ENCODE results near the gene ITGA8.
"Not testable (repeated sequence)": the region's sequence is repeated elsewhere in the genome, so short reads cannot be mapped to it uniquely, and the experiment has no call there.

Gene ITGA8

DNA sequence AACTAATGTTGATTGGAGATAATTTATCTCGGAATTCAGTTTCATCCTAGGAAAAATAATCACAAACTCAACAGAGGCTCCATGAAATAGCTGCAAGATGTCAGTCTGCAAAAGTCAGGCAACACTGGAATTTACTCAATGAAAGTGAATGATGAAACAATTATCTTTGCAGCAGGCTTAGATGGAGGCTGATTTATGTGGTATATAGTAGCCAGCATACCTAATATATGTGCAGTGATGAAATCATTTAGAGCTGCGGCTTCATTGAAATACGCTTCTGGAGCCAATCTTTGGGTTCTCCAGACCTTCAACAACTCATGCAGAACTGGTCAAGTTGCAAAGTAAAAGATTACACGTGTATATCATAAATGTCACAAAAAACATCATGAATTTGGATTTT lies 113.3 kb downstream of the ITGA8 start:
- no peak for DNase-seq (ENCODE audit: low spot score)

DNA sequence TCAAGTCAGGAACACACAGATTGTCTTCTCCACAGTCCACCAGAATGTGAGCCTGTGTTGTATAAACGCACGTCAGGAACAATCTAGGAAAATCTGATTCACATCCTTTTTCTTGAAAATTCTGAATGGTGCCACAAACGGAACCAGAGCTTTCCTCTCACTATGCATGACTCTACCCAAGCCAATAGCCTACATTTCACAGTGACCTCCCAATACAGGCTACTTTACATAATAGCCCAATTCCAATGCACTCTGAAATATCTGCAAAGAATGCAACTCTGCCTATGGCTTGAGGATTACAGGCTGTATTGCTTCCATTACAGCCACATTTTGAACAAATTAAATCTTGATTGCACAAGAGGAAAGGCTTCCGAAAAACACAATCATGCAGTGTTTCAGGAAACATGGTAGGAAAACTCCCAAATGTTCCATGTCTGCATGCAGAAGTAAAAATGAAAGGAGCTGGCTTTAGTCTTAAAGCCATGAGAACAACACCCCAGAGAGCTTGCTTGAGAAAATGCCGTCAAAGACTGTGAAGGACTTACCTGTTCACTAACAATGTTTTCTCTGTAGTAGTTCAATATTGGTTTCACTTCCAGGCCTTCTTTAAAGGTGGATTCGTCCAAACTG lies 113.9 kb downstream of the ITGA8 start:
- no peak for DNase-seq (ENCODE audit: low spot score)

DNA sequence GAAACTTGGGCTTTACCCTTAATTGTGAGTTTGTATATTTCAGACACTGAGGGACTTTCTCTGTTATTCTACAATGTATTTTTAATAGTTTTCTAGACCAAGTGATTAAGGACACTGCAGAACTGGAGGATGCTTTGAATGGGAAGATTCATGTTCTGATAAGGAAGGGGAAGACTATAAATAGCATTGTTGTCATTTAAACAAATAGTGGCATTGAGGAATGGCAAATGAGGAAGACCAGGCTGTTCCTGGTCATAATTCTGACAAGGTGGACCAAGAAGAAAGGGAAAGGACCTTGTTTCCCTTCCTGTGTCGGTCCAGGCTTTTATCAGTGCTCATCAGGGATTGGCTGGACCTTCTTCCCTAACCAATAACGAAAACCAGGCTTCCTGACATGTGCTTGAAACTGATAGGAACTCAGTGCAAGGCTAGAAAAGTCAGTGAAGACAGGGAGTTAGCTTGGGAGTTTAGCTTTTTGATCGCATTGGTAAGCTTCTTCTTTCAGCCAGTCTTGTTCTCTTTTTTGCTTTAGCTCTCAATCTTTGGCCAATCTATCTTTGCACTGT lies 116.2 kb downstream of the ITGA8 start:
- no peak for DNase-seq (ENCODE audit: low spot score)

DNA sequence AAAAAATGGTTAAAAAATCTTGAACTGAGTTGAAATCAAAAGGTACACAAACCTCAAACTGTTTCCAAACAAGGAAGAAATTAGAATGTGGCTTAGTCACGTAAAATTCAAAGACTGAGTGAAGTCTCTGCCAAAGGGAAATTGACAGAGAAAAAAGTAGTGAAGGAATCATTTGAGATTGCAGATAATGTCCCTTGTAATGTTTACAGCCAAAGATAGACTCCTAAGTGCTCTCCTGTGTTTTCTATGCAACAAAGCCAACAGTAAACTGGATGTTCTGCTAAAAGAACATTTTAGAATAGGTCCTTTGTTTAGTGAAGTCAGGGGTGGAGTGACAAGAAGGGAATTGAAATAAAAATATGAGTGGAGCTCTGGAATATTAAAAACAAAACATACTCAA lies 117.9 kb downstream of the ITGA8 start:
- DNase-seq (ENCODE audit: low spot score), result no peak

DNA sequence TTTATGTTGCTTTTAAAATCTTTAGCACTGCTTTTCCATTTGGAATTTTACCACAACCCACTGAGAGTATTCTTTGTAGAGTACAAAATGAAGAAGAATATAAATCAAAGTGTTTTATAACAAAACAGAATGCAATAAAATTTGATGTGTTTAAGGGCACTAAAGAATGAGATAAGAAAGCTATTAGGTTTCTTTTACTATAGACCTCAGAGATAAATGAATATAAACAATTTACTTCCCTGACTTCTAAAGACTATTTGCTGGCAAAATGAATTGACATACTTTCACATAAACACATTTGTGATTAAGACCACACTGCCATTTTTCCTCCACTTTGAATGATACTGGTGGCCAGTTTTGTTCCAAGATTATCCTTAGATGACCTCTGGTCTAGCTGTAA lies 124.5 kb downstream of the ITGA8 start:
- DNase-seq (ENCODE audit: low spot score), result no peak

DNA sequence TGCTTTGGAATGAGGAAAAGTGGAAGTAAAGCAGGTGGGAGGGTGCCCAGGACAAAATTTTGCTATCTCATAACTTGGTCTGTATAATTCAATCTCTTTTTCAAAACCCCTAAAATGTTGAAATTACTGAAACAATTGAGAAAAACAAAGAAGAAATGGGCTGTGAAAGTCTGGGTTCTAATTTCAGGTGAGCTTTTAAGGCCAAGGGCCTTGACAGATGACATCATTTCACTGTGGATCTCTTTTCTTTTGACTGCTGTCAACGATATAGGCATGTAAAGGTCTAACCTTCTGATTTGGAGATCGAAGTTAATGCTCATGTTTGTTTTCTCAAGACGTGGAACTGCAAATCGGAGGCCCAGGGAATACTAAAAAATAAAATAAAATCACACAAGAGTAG lies 127.8 kb downstream of the ITGA8 start:
- no peak for DNase-seq (ENCODE audit: low spot score)

DNA sequence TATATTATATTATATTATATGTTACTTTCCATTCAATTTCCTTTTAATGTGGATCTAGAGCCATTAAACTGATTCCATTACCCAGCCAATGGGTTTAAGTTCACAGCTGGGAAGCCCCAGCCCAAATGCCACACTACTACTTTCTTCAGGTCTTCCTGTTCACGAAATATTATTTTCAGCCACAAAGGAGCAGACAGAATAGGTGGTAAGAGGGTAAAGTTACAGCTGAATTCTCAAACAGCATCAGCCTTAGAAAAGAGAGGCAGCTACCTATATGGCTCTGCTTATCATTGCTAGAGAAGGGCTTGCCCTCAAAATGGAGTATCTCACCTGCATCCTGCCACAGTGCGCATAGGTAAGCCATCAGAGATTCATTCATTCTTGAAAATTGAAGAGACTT lies 128.3 kb downstream of the ITGA8 start:
- no peak for DNase-seq (ENCODE audit: low spot score)

DNA sequence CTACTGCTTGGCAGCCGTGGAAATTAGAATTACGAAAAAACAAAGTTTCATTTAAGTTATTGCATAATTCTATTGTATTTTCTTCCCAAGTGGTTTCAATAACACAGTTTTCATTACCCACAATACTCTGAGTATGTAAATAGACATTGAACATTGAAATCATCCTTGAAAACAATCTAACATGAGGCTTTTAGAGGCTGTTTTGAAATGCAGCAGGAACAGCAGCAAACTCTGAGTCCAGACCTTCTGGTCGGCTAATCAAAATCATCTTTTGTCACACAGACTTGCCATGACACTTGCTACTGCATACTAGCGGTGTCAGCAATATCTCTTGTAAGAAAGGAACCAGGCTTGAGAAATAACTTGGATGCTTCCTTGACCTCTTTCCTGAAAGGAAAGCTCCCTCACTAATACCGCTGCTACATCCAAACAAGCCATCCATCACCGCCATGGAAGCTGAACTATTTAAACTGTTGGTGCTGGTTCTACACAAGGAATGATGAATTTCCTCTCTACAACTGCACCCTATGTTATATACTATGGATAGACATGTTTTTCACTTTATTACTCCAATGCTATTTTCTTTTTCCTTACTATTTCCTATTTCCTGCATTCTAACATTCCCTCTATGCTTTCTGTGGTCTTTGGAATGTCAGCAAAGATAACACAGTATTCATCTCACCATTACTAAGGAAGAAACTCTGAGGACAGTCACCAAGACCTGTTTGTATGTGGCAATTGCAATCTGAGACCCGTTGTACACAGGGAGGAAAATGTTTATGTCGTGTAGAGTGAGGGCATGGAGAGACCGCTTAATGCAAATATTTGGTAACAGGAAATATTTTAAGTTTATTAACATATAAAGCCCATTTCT lies 130.8 kb downstream of the ITGA8 start:
- DNase-seq (ENCODE audit: low spot score), result no peak

DNA sequence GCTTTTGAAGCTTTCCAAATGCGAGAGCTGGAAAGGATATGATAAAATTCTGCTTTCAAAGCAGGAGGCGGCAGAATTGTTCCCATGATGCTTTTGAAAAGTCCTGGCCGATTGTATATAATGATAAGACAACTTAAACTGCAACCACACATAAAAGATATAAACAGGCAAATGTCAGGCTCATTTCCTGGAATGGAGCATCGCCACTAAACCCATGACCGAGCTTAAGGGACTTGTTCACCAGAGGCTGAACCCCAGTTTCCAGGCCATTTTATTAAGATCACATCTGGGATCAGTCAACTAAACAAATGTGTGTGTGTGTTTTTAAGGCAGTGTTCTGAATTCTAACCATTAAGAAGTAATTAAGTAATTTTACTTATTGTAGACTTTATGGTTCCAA lies 131.6 kb downstream of the ITGA8 start:
- DNase-seq (ENCODE audit: low spot score), result no peak

DNA sequence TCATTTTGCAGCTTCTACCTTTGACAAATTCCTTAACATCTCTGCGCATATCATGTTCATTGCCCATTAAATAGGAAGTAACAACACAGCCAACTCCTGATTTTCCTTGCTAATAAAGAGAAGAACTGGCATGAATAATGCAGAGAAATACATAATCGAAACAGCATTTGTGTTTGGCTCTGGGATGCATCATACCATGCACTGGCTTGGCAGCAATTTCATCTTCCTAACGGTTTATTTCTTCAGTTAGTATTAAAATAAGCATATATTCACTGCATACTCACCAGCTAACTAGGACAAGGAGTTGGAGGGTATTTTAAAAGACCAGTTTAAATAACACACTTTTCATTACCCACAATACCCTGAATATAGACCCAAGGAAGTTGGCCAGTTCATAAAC lies 132.5 kb downstream of the ITGA8 start:
- no peak for DNase-seq (ENCODE audit: low spot score)

DNA sequence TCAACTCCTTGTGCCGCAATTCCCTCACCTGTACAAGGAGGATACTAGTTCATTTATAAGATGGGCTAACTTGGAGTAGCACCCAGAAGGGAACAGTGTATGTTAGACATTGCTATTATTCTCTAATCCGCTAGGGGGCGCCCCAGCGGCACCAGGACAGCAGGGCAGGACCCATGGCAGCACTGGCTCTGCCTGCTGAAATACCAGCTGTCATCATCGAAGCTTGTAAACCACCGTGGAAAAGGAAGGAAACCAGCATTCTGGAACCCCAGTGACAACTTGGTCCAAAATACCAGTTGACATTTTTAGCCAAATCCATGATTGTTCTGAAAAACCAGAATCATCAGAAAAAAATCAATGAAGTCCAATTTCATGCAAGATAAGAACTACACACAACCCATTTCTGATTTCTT lies 134.4 kb downstream of the ITGA8 start:
- peak; percentile 5 for DNase-seq (ENCODE audit: low spot score)

DNA sequence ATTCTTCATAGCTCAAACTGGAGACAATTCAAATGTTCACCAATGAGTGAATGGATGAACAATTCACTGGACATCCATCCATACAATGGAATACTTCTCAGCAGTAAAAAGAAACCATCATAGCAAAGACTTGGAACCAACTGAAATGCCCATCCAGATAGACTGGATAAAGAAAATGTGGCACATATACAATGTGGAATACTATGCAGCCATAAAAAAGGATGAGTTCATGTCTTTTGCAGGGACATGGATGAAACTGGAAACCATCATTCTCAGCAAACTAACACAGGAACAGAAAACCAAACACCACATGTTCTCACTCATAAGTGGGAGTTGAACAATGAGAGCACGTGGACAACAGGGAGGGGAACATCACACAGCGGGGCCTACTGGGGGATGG lies 136.8 kb downstream of the ITGA8 start:
- DNase-seq (ENCODE audit: low spot score), result not testable (repeated sequence)

DNA sequence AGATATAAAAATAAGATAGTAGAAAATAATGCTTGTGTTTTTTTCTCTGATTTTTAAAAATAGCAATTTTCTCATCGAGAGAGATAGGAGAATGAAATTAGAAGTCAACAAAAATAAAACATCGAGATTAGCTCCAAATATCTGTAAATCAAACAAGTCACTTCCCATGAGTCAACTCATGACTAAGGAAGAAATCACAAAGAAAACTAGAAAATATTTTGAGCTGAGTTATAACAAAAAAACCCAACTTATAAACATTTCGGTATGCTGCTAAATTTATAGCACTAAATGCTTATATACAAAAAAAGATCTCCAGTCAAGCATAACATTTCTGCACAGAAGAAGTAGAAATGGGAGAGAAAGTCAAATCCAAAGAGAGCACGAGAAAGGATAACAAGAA lies 140.1 kb downstream of the ITGA8 start:
- DNase-seq (ENCODE audit: low spot score), result no peak

DNA sequence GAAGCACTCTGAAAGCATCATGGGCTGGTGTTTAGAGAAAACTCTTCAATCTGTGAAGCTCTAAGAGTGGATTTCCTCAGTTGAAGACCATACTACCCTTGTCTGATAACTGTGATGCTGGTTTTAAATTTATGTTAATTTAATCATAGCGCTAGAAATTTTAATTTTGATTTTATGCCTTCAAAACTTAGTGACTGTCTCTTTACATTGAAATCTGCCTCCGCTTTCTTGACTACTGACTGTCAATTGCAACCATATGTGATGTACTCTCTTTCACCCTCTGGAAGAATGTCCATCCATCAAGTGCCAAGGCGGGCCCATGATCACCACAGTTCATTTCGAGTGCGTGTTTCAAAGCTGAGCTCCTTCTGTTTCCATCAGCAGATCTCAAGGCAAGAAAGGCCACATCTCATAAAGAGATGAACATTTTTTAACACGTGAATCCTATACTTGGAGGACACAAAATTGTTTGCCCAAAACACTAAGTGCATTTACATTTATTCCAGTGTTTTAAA lies 147.1 kb downstream of the ITGA8 start:
- DNase-seq (ENCODE audit: low spot score), result no peak

DNA sequence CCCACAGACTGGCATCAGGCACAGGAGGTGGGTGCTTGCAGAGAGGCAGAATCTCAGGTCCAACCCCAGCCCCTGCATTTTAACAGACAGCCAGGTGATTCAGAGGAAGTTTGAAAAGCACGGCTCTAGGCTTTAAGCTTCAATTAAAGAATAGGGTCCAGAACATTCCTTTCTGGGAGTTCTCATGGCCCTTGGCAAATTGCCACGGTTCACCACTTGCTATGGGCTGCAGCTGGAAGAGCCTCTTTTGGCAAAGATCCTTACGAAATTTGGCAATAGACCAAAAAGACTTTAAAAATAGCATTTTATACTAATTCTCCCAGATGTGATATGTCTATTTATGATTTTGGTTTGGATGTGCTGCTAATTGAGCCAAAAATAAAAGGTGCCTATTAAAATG lies 148.1 kb downstream of the ITGA8 start:
- no peak for DNase-seq (ENCODE audit: low spot score)

DNA sequence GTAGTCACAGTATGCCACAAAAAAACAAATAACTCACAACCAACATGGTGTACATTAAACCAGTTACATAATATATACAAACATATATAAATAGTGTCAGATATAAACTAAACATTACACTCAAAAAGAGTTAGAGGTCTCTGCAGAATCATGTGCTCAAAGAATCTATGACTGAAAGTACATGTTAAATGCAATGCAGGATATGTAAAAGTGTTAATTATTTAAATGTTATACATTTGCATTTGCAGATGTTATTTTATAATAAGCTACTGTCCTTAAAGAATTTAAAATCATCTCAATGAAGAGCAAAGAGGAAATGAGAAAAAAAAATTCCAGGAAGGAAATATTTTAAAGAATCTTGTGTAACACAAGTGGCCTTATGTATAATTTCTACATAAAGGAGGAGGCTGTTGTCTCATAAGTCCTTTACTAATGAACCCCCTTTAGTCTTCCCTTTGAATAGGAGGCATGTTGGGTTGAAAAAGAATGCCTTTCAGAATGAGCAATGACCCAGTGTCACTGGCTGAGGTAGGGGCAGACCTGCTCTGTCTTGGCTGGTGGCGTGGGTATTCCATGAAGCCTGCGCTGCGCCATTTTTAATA lies 148.9 kb downstream of the ITGA8 start:
- DNase-seq (ENCODE audit: low spot score), result no peak

DNA sequence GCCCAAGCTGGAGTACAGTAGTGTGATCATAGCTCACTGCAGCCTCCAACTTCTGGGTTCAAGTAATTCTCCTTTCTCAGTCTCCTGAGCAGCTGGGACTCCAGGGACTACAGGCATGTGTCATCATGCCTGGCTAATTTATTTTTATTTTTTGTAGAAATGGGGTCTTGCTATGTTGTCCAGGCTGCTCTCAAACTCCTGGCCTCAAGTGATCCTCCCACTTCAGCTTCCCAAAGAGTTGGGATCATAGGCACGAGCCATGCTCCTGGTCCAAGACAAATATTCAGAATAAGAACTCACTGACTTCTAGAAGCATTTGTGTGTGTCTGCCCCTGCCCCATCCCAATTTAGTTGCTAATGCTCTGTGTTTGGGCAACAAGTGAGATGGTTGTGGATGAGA lies 151.8 kb downstream of the ITGA8 start:
- no peak for DNase-seq (ENCODE audit: low spot score)

DNA sequence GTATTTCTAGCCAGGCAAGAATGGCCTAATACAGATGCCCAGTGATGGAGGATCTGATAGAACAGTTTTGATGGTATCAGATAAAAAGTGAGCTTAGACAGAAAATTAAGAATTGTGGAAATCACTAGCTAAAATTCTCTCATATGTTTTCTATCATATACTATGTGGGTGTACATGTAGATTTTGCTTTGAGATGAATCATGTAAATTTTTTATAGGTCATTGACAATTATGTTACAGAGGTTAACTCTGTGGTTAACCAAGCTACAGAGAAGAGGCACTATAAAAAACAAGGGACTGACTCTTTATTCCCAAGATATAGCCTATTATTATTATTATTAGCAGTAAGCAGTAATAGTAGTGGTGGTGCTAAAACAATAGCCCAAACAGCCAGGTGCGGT lies 156.5 kb downstream of the ITGA8 start:
- DNase-seq (ENCODE audit: low spot score), result no peak

DNA sequence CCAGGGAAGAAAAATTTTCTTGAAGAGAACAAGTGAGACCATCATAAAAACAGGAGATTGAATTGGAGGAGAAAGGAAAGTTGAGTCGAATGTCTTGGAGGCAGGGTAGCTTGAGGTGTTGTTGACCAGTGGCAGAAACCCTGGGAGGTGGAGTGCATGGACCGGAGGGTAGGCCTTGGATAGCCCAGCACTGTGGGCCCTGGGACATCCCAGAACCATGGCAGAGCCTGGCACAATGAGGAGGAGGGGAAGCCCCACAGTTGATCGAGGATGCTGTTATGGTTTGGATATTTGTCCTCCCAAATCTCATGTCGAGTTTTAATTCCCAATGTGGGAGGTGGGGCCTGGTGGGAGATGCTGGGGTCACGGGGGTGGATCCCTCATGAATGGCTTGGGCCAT lies 157.1 kb downstream of the ITGA8 start:
- no peak for DNase-seq (ENCODE audit: low spot score)

DNA sequence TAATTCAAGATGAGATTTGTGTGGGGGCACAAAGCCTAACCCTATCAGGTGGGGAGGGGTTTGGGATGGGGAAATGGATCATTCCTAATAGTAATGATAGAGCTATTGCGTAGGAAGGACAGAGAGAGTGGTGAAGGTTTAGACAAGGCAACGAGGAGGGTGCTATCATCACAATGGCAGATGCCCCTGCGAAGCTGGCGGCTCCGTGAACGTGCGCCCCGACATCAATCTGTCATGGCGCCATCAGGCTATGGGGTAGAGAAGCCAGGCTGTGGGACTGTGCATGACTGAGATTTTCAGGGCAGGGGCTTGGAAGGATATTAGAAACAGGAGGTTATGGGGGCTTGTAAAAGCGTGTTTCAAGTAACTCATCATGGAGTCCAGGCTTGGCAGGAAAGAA lies 157.6 kb downstream of the ITGA8 start:
- DNase-seq (ENCODE audit: low spot score), result no peak

DNA sequence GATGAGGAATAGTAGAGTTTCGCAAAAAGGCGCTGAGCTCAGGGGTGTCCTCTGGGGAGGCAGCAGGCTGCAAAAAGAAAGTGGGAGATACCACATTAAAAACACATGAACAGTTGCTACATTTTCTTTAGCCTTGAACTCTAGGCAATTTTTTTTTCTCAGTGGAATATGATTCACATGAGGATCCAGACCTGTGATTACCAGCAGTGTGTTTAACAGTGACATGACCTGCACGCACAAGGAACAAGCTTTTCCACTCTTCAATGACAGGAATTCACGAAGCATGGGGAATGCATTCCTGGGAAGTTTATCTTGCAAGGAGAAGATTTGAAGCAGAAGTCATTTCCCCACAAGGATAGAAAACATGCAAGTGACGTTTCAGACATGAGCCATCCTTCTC lies 161.6 kb downstream of the ITGA8 start:
- DNase-seq (ENCODE audit: low spot score), result no peak

DNA sequence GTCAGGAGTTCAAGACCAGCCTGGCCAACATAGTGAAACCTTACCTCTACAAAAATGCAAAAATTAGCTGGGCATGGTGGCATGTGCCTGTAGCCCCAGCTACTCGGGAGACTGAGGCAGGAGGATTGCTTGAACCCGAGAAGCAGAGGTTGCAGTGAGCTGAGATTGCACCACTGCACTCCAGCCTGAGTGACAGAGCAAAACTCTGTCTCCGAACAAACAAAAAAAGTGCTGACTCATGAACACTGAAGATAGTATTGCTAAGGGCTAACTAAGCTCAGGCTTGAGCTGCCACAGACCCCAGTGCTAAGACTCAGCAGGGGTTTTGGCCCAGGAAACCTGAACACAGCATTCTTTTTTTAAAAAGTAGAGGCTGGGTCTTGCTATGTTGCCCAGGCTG lies 162.6 kb downstream of the ITGA8 start:
- not testable (repeated sequence) for DNase-seq (ENCODE audit: low spot score)

DNA sequence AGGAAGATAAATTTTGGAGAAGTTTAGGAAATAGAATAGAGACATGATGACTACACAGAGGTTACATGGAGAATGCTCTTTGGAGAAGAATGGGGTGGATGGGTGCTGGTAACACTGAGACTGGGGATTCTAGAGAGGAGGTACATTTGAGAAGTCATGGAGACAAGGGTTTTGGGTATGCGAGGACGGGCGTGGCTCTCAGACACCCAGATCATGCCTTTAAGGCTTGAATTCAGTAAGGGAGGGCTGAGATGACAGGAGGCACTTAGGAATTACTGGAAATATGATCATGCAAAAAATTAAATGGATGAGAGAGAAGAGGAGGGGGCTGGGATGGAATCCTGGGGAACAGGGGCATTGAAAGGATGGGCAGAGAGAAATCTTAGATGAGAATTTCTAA lies 168.8 kb downstream of the ITGA8 start:
- no peak for DNase-seq (ENCODE audit: low spot score)
